Retinal pigment epithelial cell (primary cell): ENCODE data around the gene NPB.
"Not testable (repeated sequence)": the region's sequence is repeated elsewhere in the genome, so short reads cannot be mapped to it uniquely, and the experiment has no call there.

Source experiments
- DNase-seq: peaks from one replicate; pipeline ENCODE4 v3.0.0-alpha.2; 2010; ENCODE audit warnings: low read depth
- H3K4me3 ChIP-seq: 2 replicates; pipeline ENCODE4 v1.5.1; 2011; ENCODE audit warnings: mild to moderate bottlenecking, low read length, control low read depth, moderate library complexity
- CTCF ChIP-seq: conservative IDR thresholded peaks from 2 replicates; pipeline ENCODE4 v1.5.1; 2011; ENCODE audit warnings: low read depth, low read length, control low read depth, inconsistent platforms

NPB gene

DNA sequence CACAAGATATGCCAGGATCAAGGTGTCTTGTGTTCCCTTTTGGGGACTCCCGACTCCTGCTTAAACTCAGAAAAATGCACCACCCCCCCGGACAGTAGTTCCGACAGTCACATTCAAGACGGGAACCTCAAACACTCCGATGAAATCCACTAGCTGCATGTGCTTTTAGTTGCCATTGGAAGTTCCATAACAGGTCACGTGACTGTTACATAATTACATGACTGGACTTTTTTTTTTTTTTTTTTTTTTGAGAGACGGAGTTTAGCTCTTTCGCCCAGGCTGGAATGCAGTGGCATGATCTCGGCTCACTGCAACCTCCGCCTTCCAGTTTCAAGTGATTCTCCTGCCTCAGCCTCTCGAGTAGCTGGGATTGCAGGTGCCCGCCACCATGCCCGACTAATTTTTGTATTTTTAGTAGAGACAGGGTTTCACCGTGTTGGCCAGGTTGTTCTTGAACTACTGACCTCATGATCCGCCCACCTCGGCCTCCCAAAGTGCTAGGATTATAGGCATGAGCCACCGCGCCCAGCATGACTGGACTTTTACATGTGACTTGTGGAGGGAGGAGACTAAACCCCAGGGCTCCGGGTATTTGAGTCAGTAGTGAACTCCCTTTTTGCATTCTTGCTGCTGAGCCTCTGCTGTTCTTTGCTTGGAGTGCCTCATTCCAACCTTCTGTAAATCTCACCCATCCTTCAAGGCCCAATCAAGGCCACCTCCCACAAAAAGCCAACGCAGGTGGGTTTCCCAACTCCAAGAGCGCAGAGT is 14.4 kb downstream of the NPB start:
- TF ChIP-seq CTCF = no peak

GRCh38 chr17:81917565-81918332 is 15.7 kb downstream of the NPB start, which contains the start of gene SIRT7:
SIRT7 (minus strand) TSS chr17:81918176; CDS start chr17:81918131, 45 bp downstream.
- DNase-seq = no peak
- TF ChIP-seq CTCF = no peak
- peak within 1 kb of the TSS; percentile 76 for H3K4me3 ChIP-seq

More for the DNA sequence above, 14.4 kb downstream of the NPB start:
- DNase-seq = peak; percentile 82
- peak overlapping the region; percentile 76 for H3K4me3 ChIP-seq

DNA sequence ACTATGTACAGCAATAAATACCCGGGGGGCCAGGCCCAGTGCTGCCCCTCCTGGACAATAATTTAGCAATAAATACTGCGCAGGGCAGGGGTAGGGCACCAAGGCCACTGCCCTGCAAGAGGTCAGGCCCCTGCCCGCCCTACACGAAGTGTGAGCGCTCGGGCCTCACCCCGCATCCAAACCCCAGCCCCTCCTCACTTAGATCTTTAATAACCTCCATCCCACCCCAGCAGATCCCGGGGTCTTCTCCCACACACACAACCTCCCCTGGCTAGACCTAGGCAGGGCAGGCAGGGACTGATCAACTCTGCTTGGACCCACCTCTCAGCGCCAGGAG is 16.3 kb downstream of the NPB start:
- DNase-seq, H3K4me3 ChIP-seq: not testable (repeated sequence)

GRCh38 chr17:81918832-81919545 is 17.0 kb downstream of the NPB start:
- H3K4me3 ChIP-seq = no peak overlapping the region
- no peak for DNase-seq
- no peak for TF ChIP-seq CTCF

GRCh38 chr17:81920612-81921536 is 18.8 kb downstream of the NPB start:
- no peak for TF ChIP-seq CTCF
- DNase-seq = no peak
- no peak overlapping the region for H3K4me3 ChIP-seq

DNA sequence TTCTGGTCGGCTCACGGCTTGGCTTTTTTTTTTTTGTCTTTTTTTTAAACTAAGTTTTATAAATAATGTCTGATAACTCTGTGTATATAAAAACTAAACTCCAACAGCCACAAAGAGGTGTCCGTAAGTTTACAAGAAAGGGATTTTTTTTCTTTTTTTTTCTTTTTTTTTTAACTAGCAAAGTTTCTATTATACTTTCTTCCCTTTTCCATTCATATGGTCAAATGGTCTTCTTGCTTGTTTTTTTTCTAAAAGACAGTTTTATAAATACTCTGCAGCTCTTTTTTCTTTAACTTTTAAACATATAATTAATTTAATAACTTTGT is 19.5 kb downstream of the NPB start:
- no peak for TF ChIP-seq CTCF
- no peak overlapping the region for H3K4me3 ChIP-seq
- DNase-seq = no peak
